HepG2 (cell line): ENCODE results near the gene SNU13. TPM values are rescaled to one million over a fixed set of nuclear protein-coding genes. Genes with fewer than 3 reads are reported as not detected.

Experiments used
- BCL6 ChIP-seq: IDR thresholded peaks from 2 replicates; pipeline ENCODE4 v1.6.1; 2016; ENCODE audit warnings: missing genetic modification reagents, missing compliant biosample characterization
- MEF2D ChIP-seq: sonication (generic); formaldehyde crosslinking; IDR thresholded peaks from 2 replicates; pipeline ENCODE4 v1.5.1; 2020; ENCODE audit warnings: mild to moderate bottlenecking, missing genetic modification reagents
- PHB2 ChIP-seq: fragments of 450-650 bp; IDR thresholded peaks from 2 replicates; pipeline ENCODE4 v1.6.1; 2018; ENCODE audit not compliant: partially characterized antibody
- POLR2AphosphoS5 ChIP-seq: IDR thresholded peaks from 2 replicates; pipeline ENCODE4 v1.6.1; 2012; ENCODE audit warnings: low read depth, low read length
- SMAD9 ChIP-seq: sonication (generic); formaldehyde crosslinking; IDR thresholded peaks from 2 replicates; pipeline ENCODE4 v1.5.1; 2020; ENCODE audit warnings: mild to moderate bottlenecking, missing genetic modification reagents
- TBX2 ChIP-seq: sonication (generic); formaldehyde crosslinking; IDR thresholded peaks from 2 replicates; pipeline ENCODE4 v1.5.0; 2020; ENCODE audit warnings: missing genetic modification reagents, mild to moderate bottlenecking, borderline replicate concordance
- ZBTB25 ChIP-seq: IDR thresholded peaks from 2 replicates; pipeline ENCODE4 v1.6.1; 2018; ENCODE audit warnings: missing genetic modification reagents
- ZBTB40 ChIP-seq, 2 experiments: fragments of 450-650 bp in 1 of 2; sonication (generic) in 1 of 2; formaldehyde crosslinking in 1 of 2; IDR thresholded peaks; 2 replicates each; pipeline versions ENCODE4 v1.6.1 to v1.8.0; 2016 to 2022; ENCODE audit warnings: antibody characterized with exemption in 1 of 2, mild to moderate bottlenecking in 1 of 2, missing genetic modification reagents in 1 of 2
- ZNF562 ChIP-seq: sonication (generic); formaldehyde crosslinking; IDR thresholded peaks from 2 replicates; pipeline ENCODE4 v1.8.0; 2022; ENCODE audit warnings: missing genetic modification reagents, borderline replicate concordance
- polyA plus RNA-seq, 8 experiments: library from polyadenylated mRNA; depleted of rRNA in 3 of 8; stranded (reverse) in 7 of 8; unstranded in 1 of 8; fragments of >200 nt; fragmentation: Illumina TruSeq in 4 of 8; extraction: Trizol in 4 of 8; gene quantifications; 2 replicates each; pipeline versions ENCODE4 v1.2.1 to v1.2.3, GENCODE V29; 2011 to 2016; ENCODE audit warnings: low read depth in 4 of 8, missing spikeins in 1 of 8, mixed read lengths in 1 of 8; ENCODE audit not compliant: insufficient read depth in 1 of 8
- total RNA-seq, 5 experiments: library from RNA; depleted of rRNA; stranded (reverse); fragments of >200 nt; fragmentation: Illumina TruSeq; extraction: Trizol; gene quantifications; 2 replicates each; pipeline ENCODE4 v1.2.3, GENCODE V29; 2016; ENCODE audit warnings: low read depth in 1 of 5
- TF ChIP-seq, protein P1 (sequence below): sonication (generic); formaldehyde crosslinking; IDR thresholded peaks from one replicate; pipeline ENCODE4 v1.5.1; 2020; ENCODE audit warnings: mild to moderate bottlenecking, missing genetic modification reagents; ENCODE audit errors: not compliant biosample characterization

SNU13 gene
- total and polyA plus RNA-seq, 2 of the 13 experiments (the other 11 are each of a cell fraction or from before 2014, with no cell fraction given), result 203 to 287 TPM

DNA sequence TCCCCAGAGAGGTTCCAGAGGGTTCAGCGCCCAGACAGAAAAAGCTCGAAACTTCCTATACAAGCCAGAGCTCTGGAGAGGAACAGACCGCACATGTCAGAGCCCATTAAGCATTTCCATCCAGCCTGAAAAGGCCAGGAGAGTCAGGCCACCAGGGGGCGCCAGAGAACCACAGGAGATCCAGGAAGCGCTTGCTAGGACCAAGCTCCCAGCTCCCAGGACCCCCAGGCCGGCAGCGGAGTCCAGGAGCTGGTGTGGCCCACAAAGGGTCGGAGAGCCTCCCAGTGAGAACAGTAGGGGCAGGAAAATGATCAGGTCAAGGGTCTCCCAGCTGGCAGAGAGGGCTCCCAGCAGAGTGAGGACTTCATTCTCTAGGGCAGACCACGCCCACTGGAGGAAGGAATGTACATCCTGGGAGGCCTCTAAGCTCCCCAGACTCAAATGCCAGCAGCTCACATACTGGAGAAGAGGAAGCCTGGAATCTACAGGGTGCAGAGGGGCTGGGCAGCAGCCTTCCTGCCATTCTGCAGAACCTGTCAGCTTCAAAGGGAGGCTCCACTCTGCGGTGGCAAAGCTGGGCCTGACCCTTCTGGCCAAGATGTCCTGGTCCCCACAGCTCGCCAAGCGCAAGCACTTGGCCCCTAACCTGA, 8.6 kb upstream of the SNU13 start (continued):
- TF ChIP-seq ZBTB40 (IDR thresholded peaks at IDR 0.05), result no peak
- no peak for TF ChIP-seq ZBTB40 (CRISPR knock-in tag; IDR thresholded peaks at IDR 0.05)
- TF ChIP-seq ZNF562 (CRISPR knock-in tag), result no peak
- TF ChIP-seq TBX2, result peak; percentile 48; the same call in 1 of the 2 replicates
- no peak for TF ChIP-seq PHB2
- TF ChIP-seq SMAD9 (CRISPR knock-in tag), result no peak
- TF ChIP-seq MEF2D (CRISPR knock-in tag), result peak; percentile 72; the same call in 1 of the 2 replicates
- TF ChIP-seq, protein P1, sequence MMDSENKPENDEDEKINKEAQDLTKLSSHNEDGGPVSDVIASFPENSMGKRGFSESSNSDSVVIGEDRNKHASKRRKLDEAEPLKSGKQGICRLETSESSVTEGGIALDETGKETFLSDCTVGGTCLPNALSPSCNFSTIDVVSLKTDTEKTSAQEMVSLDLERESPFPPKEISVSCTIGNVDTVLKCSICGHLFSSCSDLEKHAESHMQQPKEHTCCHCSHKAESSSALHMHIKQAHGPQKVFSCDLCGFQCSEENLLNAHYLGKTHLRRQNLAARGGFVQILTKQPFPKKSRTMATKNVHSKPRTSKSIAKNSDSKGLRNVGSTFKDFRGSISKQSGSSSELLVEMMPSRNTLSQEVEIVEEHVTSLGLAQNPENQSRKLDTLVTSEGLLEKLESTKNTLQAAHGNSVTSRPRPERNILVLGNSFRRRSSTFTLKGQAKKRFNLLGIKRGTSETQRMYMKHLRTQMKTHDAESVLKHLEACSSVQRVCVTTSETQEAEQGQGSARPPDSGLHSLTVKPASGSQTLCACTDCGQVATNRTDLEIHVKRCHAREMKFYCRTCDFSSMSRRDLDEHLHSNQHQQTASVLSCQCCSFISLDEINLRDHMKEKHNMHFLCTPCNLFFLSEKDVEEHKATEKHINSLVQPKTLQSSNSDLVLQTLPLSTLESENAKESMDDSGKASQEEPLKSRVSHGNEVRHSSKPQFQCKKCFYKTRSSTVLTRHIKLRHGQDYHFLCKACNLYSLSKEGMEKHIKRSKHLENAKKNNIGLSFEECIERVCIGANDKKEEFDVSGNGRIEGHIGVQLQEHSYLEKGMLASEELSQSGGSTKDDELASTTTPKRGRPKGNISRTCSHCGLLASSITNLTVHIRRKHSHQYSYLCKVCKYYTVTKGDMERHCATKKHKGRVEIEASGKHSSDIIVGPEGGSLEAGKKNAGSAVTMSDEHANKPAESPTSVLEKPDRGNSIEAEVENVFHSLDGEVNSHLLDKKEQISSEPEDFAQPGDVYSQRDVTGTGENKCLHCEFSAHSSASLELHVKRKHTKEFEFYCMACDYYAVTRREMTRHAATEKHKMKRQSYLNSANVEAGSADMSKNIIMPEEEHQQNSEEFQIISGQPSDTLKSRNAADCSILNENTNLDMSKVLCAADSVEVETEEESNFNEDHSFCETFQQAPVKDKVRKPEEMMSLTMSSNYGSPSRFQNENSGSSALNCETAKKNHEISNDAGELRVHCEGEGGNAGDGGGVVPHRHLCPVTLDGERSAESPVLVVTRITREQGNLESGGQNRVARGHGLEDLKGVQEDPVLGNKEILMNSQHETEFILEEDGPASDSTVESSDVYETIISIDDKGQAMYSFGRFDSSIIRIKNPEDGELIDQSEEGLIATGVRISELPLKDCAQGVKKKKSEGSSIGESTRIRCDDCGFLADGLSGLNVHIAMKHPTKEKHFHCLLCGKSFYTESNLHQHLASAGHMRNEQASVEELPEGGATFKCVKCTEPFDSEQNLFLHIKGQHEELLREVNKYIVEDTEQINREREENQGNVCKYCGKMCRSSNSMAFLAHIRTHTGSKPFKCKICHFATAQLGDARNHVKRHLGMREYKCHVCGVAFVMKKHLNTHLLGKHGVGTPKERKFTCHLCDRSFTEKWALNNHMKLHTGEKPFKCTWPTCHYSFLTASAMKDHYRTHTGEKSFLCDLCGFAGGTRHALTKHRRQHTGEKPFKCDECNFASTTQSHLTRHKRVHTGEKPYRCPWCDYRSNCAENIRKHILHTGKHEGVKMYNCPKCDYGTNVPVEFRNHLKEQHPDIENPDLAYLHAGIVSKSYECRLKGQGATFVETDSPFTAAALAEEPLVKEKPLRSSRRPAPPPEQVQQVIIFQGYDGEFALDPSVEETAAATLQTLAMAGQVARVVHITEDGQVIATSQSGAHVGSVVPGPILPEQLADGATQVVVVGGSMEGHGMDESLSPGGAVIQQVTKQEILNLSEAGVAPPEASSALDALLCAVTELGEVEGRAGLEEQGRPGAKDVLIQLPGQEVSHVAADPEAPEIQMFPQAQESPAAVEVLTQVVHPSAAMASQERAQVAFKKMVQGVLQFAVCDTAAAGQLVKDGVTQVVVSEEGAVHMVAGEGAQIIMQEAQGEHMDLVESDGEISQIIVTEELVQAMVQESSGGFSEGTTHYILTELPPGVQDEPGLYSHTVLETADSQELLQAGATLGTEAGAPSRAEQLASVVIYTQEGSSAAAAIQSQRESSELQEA (CRISPR knock-in tag), result no peak
- 0 out of 2 replicates have a peak, but pooled peaks have one; percentile 23 for TF ChIP-seq POLR2AphosphoS5
- TF ChIP-seq BCL6 (CRISPR knock-in tag), result 0 out of 2 replicates have a peak, but pooled peaks have one; percentile 24
- 0 out of 2 replicates have a peak, but pooled peaks have one; percentile 32 for TF ChIP-seq ZBTB25 (CRISPR knock-in tag)
